Small intestine (tissue), 7 donors: ENCODE results near the gene KIAA1549. TPM values are rescaled to one million over a fixed set of nuclear protein-coding genes. Genes with fewer than 3 reads are reported as not detected.
A peak's percentile ranks its signal among the peaks of the same experiment; 100 is the strongest.

Source experiments
- DNase-seq, 2 donors: peaks; one replicate each; pipeline versions ENCODE4 v3.0.0 to v3.0.0-alpha.2; 2013
- FAIRE-seq: peaks from 2 replicates; lab custom pipeline; 2012; peaks lifted over from hg19 to GRCh38; lab: Jason Lieb, UNC
- H3K27ac ChIP-seq, 3 donors: one replicate each; pipeline ENCODE4 v1.5.1; 2013; ENCODE audit warnings: low read length in 2 of 3, mild to moderate bottlenecking in 2 of 3, control low read depth in 1 of 3, inconsistent platforms in 1 of 3, low read depth in 1 of 3, moderate library complexity in 1 of 3
- H3K27me3 ChIP-seq, 3 donors: one replicate each; pipeline ENCODE4 v1.6.1; 2013; ENCODE audit warnings: low read length in 3 of 3, inconsistent platforms in 1 of 3; ENCODE audit not compliant: control insufficient read depth in 3 of 3, insufficient read depth in 3 of 3
- H3K36me3 ChIP-seq, 3 donors: one replicate each; pipeline ENCODE4 v1.6.1; 2013; ENCODE audit warnings: low read length in 3 of 3, inconsistent platforms in 1 of 3, low read depth in 1 of 3, mild to moderate bottlenecking in 1 of 3, moderate library complexity in 1 of 3; ENCODE audit not compliant: control insufficient read depth in 3 of 3, insufficient read depth in 2 of 3
- H3K4me1 ChIP-seq, 3 donors: one replicate each; pipeline ENCODE4 v1.6.1; 2013; ENCODE audit warnings: low read length in 2 of 3, inconsistent platforms in 1 of 3, low read depth in 1 of 3, mild to moderate bottlenecking in 1 of 3, moderate library complexity in 1 of 3; ENCODE audit not compliant: control insufficient read depth in 3 of 3, insufficient read depth in 2 of 3
- H3K4me3 ChIP-seq, 3 donors: one replicate each; pipeline ENCODE4 v1.5.1; 2013; ENCODE audit warnings: low read length in 3 of 3, control low read depth in 1 of 3, inconsistent platforms in 1 of 3, low read depth in 1 of 3, mild to moderate bottlenecking in 1 of 3, moderate library complexity in 1 of 3
- H3K9me3 ChIP-seq, 2 donors: one replicate each; pipeline ENCODE4 v1.6.1; 2013; ENCODE audit warnings: low read depth in 1 of 2, low read length in 1 of 2; ENCODE audit not compliant: control insufficient read depth in 2 of 2, insufficient read depth in 1 of 2
- WGBS, 3 donors: extraction: QIAGEN DNeasy Blood & Tissue Kit; methylation state at CpG; one replicate each; pipeline ENCODE4 v1.1.7; 2013; 5-methylcytosine and 5-hydroxymethylcytosine counted together
- polyA plus RNA-seq, 4 donors: library from polyadenylated mRNA; stranded (reverse) in 3 of 4; unstranded in 1 of 4; fragments of 200-250 nt in 3 of 4; fragments of 120-200 nt in 1 of 4; gene quantifications; one replicate each; pipeline versions ENCODE4 v1.2.1 to v1.2.3, GENCODE V29; 2013
- donor health status: healthy with polysubstance abuse.
- donor health status: control.
- donor health status: control.
- donor health status: Bipolar disorder and iron deficiency.
- donor health status: healthy.

The KIAA1549 gene
- polyA plus RNA-seq, 4 donors = under 0.01 to 2.7 (median 1.2) TPM

- no peak for FAIRE-seq
- H3K4me3 ChIP-seq = no peak overlapping the region
- 70 to 88% (median 87%) methylated on average over 5 of the region's 5 CpGs for WGBS, 3 donors
Observed at GRCh38 chr7:138891446-138891810, 89.8 kb downstream of the KIAA1549 start.

GRCh38 chr7:138890499-138891445, 90.4 kb downstream of the KIAA1549 start:
- Histone ChIP-seq H3K4me1 (no peaks in the 10 kb centered on the region), H3K27me3 (no peaks in the 10 kb centered on the region), H3K36me3 (peaks cover 0 to 7% (median 0%) of the 10 kb centered on the region in 3 donors), H3K27ac (no peak overlapping the region), H3K4me3 (no peak overlapping the region), H3K9me3 (no peaks in the 10 kb centered on the region)
- DNase-seq = no peak
- 70 to 78% (median 77%) methylated on average over 21 of the region's 21 CpGs for WGBS, 3 donors
- FAIRE-seq = no peak

More at GRCh38 chr7:138891446-138891810, 89.8 kb downstream of the KIAA1549 start:
- Histone ChIP-seq H3K27ac (no peak overlapping the region), H3K36me3 (peaks cover 0 to 7% (median 0%) of the 10 kb centered on the region in 3 donors), H3K9me3 (no peaks in the 10 kb centered on the region), H3K4me1 (no peaks in the 10 kb centered on the region), H3K27me3 (no peaks in the 10 kb centered on the region)
- no peak for DNase-seq

- 80 to 86% (median 83%) methylated on average over 12 of the region's 12 CpGs for WGBS, 3 donors
- Histone ChIP-seq H3K27ac (no peak overlapping the region), H3K27me3 (no peaks in the 10 kb centered on the region), H3K4me1 (no peaks in the 10 kb centered on the region), H3K36me3 (peaks cover 0 to 7% (median 0%) of the 10 kb centered on the region in 3 donors), H3K9me3 (no peaks in the 10 kb centered on the region), H3K4me3 (no peak overlapping the region)
- DNase-seq (no peak), FAIRE-seq (no peak)
Observed at GRCh38 chr7:138889582-138890498, 91.3 kb downstream of the KIAA1549 start.

DNA sequence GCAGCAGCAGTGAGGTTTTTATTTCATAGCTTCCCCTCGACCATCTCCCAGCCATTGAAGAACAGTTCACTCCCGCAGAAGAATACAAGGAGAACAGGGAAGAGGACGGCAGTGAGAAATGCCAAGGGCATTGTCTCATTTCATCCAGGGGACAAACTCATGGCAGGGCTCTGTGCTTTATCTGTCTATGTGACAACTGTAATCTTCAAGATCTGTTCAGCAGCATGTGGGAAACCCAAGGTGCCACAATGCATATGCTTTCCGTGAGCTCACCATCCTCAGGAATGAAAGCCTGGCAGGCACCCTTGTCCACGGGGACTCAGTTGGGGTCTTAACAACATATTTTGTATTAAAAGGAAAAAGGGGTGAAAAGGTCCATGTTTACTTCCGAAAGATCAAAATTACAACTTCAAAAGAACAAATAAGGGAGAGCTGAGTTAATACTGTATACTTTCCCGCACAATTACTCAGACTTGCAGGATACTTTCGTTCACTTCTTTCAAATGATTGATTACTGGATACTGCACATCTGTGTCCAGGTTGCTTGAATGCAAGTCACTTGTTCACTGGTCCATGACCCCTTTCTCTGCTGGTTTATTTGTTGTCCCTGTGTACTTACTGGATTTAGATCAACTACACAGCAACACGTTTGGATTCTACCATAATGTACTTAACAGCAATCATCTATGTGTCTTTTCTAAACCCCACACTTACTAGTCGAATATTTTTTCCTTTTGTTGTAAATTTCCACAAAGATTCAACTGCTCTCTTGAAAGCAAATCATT, 93.1 kb downstream of the KIAA1549 start:
- Histone ChIP-seq H3K36me3 (peaks cover 0 to 5% (median 0%) of the 10 kb centered on the region in 3 donors), H3K27ac (no peak overlapping the region), H3K27me3 (no peaks in the 10 kb centered on the region), H3K4me3 (no peak overlapping the region), H3K9me3 (no peaks in the 10 kb centered on the region), H3K4me1 (no peaks in the 10 kb centered on the region)
- WGBS, 3 donors = 87 to 88% (median 88%) methylated on average over 10 of the region's 10 CpGs
- DNase-seq (no peak), FAIRE-seq (no peak)

DNA sequence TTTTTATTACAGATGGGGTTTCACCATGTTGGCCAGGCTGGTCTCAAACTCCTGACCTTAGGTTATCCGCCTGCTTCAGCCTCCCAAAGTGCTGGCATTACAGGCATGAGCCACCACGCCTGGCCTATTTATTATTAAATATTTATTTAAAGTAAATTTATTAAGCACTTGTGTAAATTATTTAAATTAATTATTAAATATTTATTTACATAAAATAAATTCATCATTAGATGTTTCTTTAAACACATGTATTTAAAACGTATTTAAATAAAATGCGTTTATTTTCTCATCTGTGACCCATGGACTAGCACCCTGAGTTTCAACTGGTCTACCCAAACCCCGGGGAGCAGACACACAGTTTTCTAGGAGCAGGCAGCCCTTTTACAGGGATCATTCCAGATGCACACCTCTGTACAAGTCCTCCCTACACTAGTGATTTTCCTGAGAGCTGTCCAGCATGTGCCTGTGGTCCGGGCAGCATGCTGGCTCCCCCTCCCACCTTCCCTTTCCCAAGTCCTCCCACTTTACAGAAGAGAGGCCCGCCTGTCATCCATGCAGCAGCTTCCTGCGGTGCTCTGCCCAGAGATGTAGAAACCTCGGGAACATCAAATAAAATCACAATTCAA, 94.0 kb downstream of the KIAA1549 start:
- no peaks in the 10 kb centered on the region for H3K4me1 ChIP-seq
- DNase-seq = no peak
- FAIRE-seq = no peak
- H3K9me3 ChIP-seq = no peaks in the 10 kb centered on the region
- peaks cover 0 to 5% (median 0%) of the 10 kb centered on the region in 3 donors for H3K36me3 ChIP-seq
- no peak overlapping the region for H3K4me3 ChIP-seq
- 88 to 93% (median 91%) methylated on average over 9 of the region's 9 CpGs for WGBS, 3 donors
- no peak overlapping the region for H3K27ac ChIP-seq
- no peaks in the 10 kb centered on the region for H3K27me3 ChIP-seq

DNA sequence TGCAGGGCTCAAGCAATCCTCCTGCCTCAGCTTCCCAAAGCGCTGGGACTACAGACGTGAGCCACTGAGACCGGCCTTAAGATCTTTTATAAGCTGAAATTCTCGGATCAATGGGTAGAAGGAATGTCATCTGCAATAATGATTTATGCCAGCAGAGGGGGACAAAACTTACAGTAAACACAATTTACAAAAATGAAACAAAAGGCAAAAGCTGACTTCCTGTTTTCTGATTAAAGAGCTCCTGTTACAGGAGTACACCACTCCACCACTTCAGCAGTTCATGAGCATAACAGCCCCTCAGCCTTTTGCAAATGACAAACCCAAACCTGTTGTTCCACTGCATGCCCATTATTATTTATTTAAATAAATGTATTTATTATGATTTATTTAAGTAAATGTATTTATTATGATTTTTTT, 94.7 kb downstream of the KIAA1549 start:
- Histone ChIP-seq H3K4me1 (no peaks in the 10 kb centered on the region), H3K27me3 (no peaks in the 10 kb centered on the region), H3K36me3 (peaks cover 0 to 2% (median 0%) of the 10 kb centered on the region in 3 donors), H3K27ac (no peak overlapping the region), H3K4me3 (no peak overlapping the region), H3K9me3 (no peaks in the 10 kb centered on the region)
- DNase-seq (peak; percentile 73 to 76), FAIRE-seq (no peak)
- 8 to 28% (median 20%) methylated on average over 4 of the region's 4 CpGs for WGBS, 3 donors

DNA sequence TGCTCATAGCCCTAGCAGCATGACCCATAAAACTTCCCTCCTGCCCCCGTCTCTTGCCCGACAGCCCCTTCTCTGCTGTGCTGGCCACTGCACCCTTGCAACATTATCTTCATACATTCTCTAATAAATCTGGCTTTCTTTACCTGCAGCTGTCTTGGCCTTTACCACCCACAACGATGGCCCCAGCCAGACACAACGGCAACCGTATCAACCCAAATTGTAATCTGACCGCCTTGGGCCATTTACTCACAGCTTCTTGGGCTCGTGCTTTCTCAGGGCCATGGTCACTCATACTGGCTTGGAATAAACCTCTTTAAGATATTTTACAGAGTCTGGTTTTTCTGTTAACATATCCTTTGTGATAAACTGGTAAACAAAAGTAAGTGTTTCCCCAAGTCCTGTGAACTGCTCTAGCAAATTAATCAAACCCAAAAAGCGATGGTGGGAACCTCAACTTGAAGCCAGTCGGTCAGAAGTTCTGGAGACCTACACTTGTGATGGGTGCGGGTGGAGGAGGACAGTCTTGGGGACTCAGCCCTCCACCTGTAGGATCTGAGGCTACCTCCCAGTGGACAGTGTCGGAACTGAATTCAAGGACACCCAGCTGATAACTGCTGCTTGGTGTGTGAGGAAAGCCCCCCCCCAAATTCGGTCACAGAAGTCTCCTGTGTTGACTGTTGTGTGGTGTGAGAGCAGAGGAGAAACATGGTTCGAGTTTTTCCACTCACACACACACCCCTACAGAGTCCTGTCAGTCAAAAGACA, 95.6 kb downstream of the KIAA1549 start:
- peaks cover 0 to 10% (median 0%) of the 10 kb centered on the region in 3 donors for H3K36me3 ChIP-seq
- no peaks in the 10 kb centered on the region for H3K9me3 ChIP-seq
- WGBS, 3 donors = 85 to 90% (median 87%) methylated on average over 13 of the region's 13 CpGs
- H3K27ac ChIP-seq = no peak overlapping the region
- H3K4me3 ChIP-seq = no peak overlapping the region
- DNase-seq (no peak), FAIRE-seq (no peak)
- no peaks in the 10 kb centered on the region for H3K27me3 ChIP-seq
- no peaks in the 10 kb centered on the region for H3K4me1 ChIP-seq
